A673 (cell line): ENCODE data around the gene FSTL5. TPM values are rescaled to one million over a fixed set of nuclear protein-coding genes. Genes with fewer than 3 reads are reported as not detected.

Experiments
- BruUV-seq: library from RNA; stranded (reverse); fragments of 400-500 nt; replicated peaks from 2 replicates; lab custom pipeline; 2021; lab: Mats Ljungman, UMichigan
- CTCF ChIA-PET: fragments of 300-600 bp; sonication (Branson Sonifier 250); formaldehyde crosslinking; loops from one replicate; lab custom pipeline; 2022; ENCODE audit warnings: antibody characterized with exemption; lab: Charles Lee
- POLR2A ChIA-PET: fragments of 300-600 bp; sonication (Branson Sonifier 250); formaldehyde crosslinking; loops from one replicate; lab custom pipeline; 2022; ENCODE audit warnings: antibody characterized with exemption; ENCODE audit not compliant: low non-redundant PET; lab: Charles Lee
- DNase-seq: peaks from one replicate; pipeline ENCODE4 v3.0.0-alpha.2; 2015; ENCODE audit warnings: low spot score
- H3K27ac ChIP-seq: fragments of 200-600 bp; sonication (generic); 2 replicates; pipeline ENCODE4 v1.5.1; 2016; ENCODE audit warnings: mixed run types, low read depth, mild to moderate bottlenecking, mixed read lengths, antibody characterized with exemption, low read length; ENCODE audit not compliant: poor library complexity, severe bottlenecking
- H3K27me3 ChIP-seq: fragments of 200-600 bp; sonication (generic); replicated peaks from 2 replicates; pipeline ENCODE4 v1.6.1; 2017; ENCODE audit warnings: mixed run types, low read depth, mild to moderate bottlenecking, mixed read lengths, antibody characterized with exemption, low read length; ENCODE audit not compliant: insufficient read depth, poor library complexity
- H3K36me3 ChIP-seq: fragments of 200-600 bp; sonication (generic); 2 replicates; pipeline ENCODE4 v1.6.1; 2016; ENCODE audit warnings: mixed run types, mild to moderate bottlenecking, mixed read lengths, antibody characterized with exemption, low read length; ENCODE audit not compliant: insufficient read depth, poor library complexity, severe bottlenecking
- H3K4me1 ChIP-seq: fragments of 200-600 bp; sonication (generic); 2 replicates; pipeline ENCODE4 v1.6.1; 2017; ENCODE audit warnings: mixed run types, mild to moderate bottlenecking, mixed read lengths, antibody characterized with exemption, low read length; ENCODE audit not compliant: insufficient read depth, poor library complexity, severe bottlenecking
- H3K4me3 ChIP-seq: fragments of 200-600 bp; sonication (generic); 2 replicates; pipeline ENCODE4 v1.5.1; 2016; ENCODE audit warnings: low read depth, mixed run types, mild to moderate bottlenecking, mixed read lengths, low read length; ENCODE audit not compliant: poor library complexity, severe bottlenecking
- H3K9me3 ChIP-seq: fragments of 200-600 bp; sonication (generic); 2 replicates; pipeline ENCODE4 v1.6.1; 2016; ENCODE audit warnings: mixed run types, low read depth, mild to moderate bottlenecking, mixed read lengths, antibody characterized with exemption, low read length; ENCODE audit not compliant: poor library complexity, severe bottlenecking
- CTCF ChIP-seq: fragments of 300-800, 200-600 bp; sonication (generic); conservative IDR thresholded peaks from 2 replicates; pipeline ENCODE4 v1.5.1; 2017; ENCODE audit warnings: low read depth, mild to moderate bottlenecking, antibody characterized with exemption, low read length, moderate library complexity, mixed read lengths
- EZH2 ChIP-seq: fragments of 200-600 bp; sonication (generic); IDR thresholded peaks from 2 replicates; pipeline ENCODE4 v1.6.1; 2017; ENCODE audit warnings: borderline replicate concordance, low read depth, mild to moderate bottlenecking, mixed read lengths, antibody characterized with exemption, low read length; ENCODE audit not compliant: poor library complexity, severe bottlenecking
- intact Hi-C: fragments of 100-400 bp; cut with micrococcal nuclease; formaldehyde crosslinking; loops from one replicate; pipeline ENCODE4 v1.10.0; 2022; ENCODE audit not compliant: unreplicated experiment
- total RNA-seq: library from RNA; stranded (reverse); gene quantifications from 2 replicates; pipeline ENCODE4 v1.2.3, GENCODE V29; 2021

FSTL5 gene
- total RNA-seq, 1 experiment from 2014 or later, result 0.15 TPM

- intact Hi-C loops, result no loop called here
- peaks cover 52% of the 10 kb centered on the region for H3K4me1 ChIP-seq
- BruUV-seq, result no TSS peak
- no peaks in the 10 kb centered on the region for H3K27me3 ChIP-seq
- no peak overlapping the region for H3K4me3 ChIP-seq
- TF ChIP-seq CTCF (no peak), EZH2 (no peak)
- no peaks in the 10 kb centered on the region for H3K9me3 ChIP-seq
- POLR2A ChIA-PET, result interaction anchor here (0.9 to 1.0 kb wide), 2 partner anchors 26 kb away, joined by 3 to 10 read pairs; no protein-coding TSS in a partner anchor
- peak; percentile 45 for DNase-seq
- CTCF ChIA-PET, result no interaction called here
- peak overlapping the region; percentile 78 for H3K27ac ChIP-seq
- no peaks in the 10 kb centered on the region for H3K36me3 ChIP-seq
These were observed 607.8 kb downstream of the FSTL5 start for GRCh38 chr4:161555689-161556660.

- CTCF ChIA-PET, result no interaction called here
- no peak for TF ChIP-seq CTCF
- no peak for TF ChIP-seq EZH2
- peak; percentile 56 for DNase-seq
- Histone ChIP-seq H3K4me1 (peaks cover 52% of the 10 kb centered on the region), H3K27ac (peak overlapping the region; percentile 78), H3K4me3 (no peak overlapping the region), H3K27me3 (no peaks in the 10 kb centered on the region), H3K36me3 (no peaks in the 10 kb centered on the region), H3K9me3 (no peaks in the 10 kb centered on the region)
- TSS peak; percentile 82 for BruUV-seq
- intact Hi-C loops, result no loop called here
- POLR2A ChIA-PET, result interaction anchor here (0.7 kb wide), 1 partner anchor 35 kb away, joined by 3 read pairs; no protein-coding TSS in a partner anchor
These were observed 609.3 kb downstream of the FSTL5 start for GRCh38 chr4:161554372-161554990.

GRCh38 chr4:161546902-161547301 lies 616.9 kb downstream of the FSTL5 start:
- Histone ChIP-seq H3K27me3 (no peaks in the 10 kb centered on the region), H3K27ac (no peak overlapping the region), H3K36me3 (no peaks in the 10 kb centered on the region), H3K4me1 (no peaks in the 10 kb centered on the region), H3K9me3 (no peaks in the 10 kb centered on the region), H3K4me3 (no peak overlapping the region)
- ChIA-PET POLR2A (no interaction called here), CTCF (no interaction called here)
- DNase-seq, result no peak
- TF ChIP-seq CTCF (no peak), EZH2 (no peak)
- intact Hi-C loops, result no loop called here
- no TSS peak for BruUV-seq
